K562 (cell line): Measurements from ENCODE around the gene SPINK4. TPM values are rescaled to one million over a fixed set of nuclear protein-coding genes. Genes with fewer than 3 reads are reported as not detected.

ENCODE experiments used
- AFF4 ChIP-seq: sonication (generic); formaldehyde crosslinking; IDR thresholded peaks from 2 replicates; pipeline ENCODE4 v1.8.0; 2023; ENCODE audit warnings: mild to moderate bottlenecking, missing genetic modification reagents
- CHD7 ChIP-seq: fragments of 200-600 bp; sonication (generic); IDR thresholded peaks from one replicate; pipeline ENCODE4 v1.6.1; 2012; ENCODE audit warnings: mild to moderate bottlenecking, low read depth, low read length, inconsistent platforms
- EZH2 ChIP-seq: IDR thresholded peaks from 2 replicates; pipeline ENCODE4 v1.6.1; 2012; ENCODE audit warnings: low read depth, mild to moderate bottlenecking, inconsistent platforms, low read length, borderline replicate concordance
- SRF ChIP-seq, 2 experiments: fragments of 250-450, 450-650 bp in 1 of 2; sonication (Bioruptor Pico) in 1 of 2; sonication (generic) in 1 of 2; formaldehyde crosslinking; IDR thresholded peaks; 2 replicates each; pipeline versions ENCODE4 v1.5.0 to v1.5.1; 2020 to 2022; ENCODE audit warnings: mild to moderate bottlenecking in 1 of 2, missing genetic modification reagents in 1 of 2
- STAT6 ChIP-seq: sonication (generic); formaldehyde crosslinking; IDR thresholded peaks from 2 replicates; pipeline ENCODE4 v1.8.1; 2023; ENCODE audit warnings: mild to moderate bottlenecking, missing genetic modification reagents
- ZNF696 ChIP-seq: fragments of 250-450 bp; sonication (Bioruptor Pico); conservative IDR thresholded peaks from 2 replicates; pipeline ENCODE4 v1.4.0; 2020; ENCODE audit warnings: mild to moderate bottlenecking, moderate library complexity
- polyA plus RNA-seq, 8 experiments: library from polyadenylated mRNA; depleted of rRNA in 4 of 8; stranded (reverse) in 5 of 8; unstranded in 3 of 8; fragments of >200 nt; fragmentation: Nextera tagmentation in 2 of 8; fragmentation: Illumina TruSeq in 1 of 8; extraction: Ambion mirVana in 2 of 8; extraction: Trizol in 1 of 8; gene quantifications; 2 replicates each; pipeline versions ENCODE4 v1.2.1 to v1.2.3, GENCODE V29; 2011 to 2014; ENCODE audit warnings: inconsistent platforms in 1 of 8, missing spikeins in 1 of 8
- total RNA-seq, 7 experiments: library from RNA; depleted of rRNA in 6 of 7; stranded (reverse); fragments of >200 nt in 6 of 7; fragmentation: Illumina TruSeq in 2 of 7; extraction: Trizol in 2 of 7; gene quantifications; 2 replicates each; pipeline versions ENCODE4 v1.2.1 to v1.2.3, GENCODE V29; 2011 to 2021; ENCODE audit warnings: low replicate concordance in 1 of 7

SPINK4 gene
- total and polyA plus RNA-seq, 9 of the 15 experiments (the other 6 are each of a cell fraction or from before 2014, with no cell fraction given) = 0.74 to 5.5 (median 2.1) TPM; not detected in 2

GRCh38 chr9:33197279-33198152 lies 42.5 kb upstream of the SPINK4 start (continued):
- no peak for TF ChIP-seq AFF4 (CRISPR knock-in tag)
- TF ChIP-seq SRF (CRISPR knock-in tag; IDR thresholded peaks at IDR 0.05) = no peak
- TF ChIP-seq ZNF696 = no peak
- TF ChIP-seq CHD7 = no peak
- no peak for TF ChIP-seq STAT6 (CRISPR knock-in tag)
- TF ChIP-seq EZH2 = no peak
